Ascending aorta (tissue), 2 donors: ENCODE measurements around the gene WDR46. TPM values are rescaled to one million over a fixed set of nuclear protein-coding genes. Genes with fewer than 3 reads are reported as not detected.
A peak's percentile ranks its signal among the peaks of the same experiment; 100 is the strongest.

ENCODE experiments used
- DNase-seq, 2 donors: peaks; one replicate each; pipeline ENCODE4 v3.0.0-alpha.2; 2019; ENCODE audit warnings: low spot score in 2 of 2
- H3K27ac ChIP-seq, 2 donors: fragments of 200-600 bp; sonication (generic); one replicate each; pipeline ENCODE4 v1.5.1; 2016 to 2017; ENCODE audit warnings: mild to moderate bottlenecking in 1 of 2
- H3K27me3 ChIP-seq: fragments of 200-600 bp; sonication (generic); one replicate; pipeline ENCODE4 v1.5.1; 2017
- H3K36me3 ChIP-seq, 2 donors: fragments of 200-600 bp; sonication (generic); one replicate each; pipeline ENCODE4 v1.5.1; 2016
- H3K4me1 ChIP-seq, 2 donors: fragments of 200-600 bp; sonication (generic); one replicate each; pipeline ENCODE4 v1.5.1; 2016 to 2017; ENCODE audit warnings: mild to moderate bottlenecking in 1 of 2
- H3K4me3 ChIP-seq, 2 donors: fragments of 200-600 bp; sonication (generic); one replicate each; pipeline ENCODE4 v1.5.1; 2016 to 2017; ENCODE audit warnings: mild to moderate bottlenecking in 1 of 2
- H3K9me3 ChIP-seq, 2 donors: fragments of 200-600 bp; sonication (generic); one replicate each; pipeline ENCODE4 v1.5.1; 2016
- CTCF ChIP-seq, 3 experiments: fragments of 200-600 bp in 2 of 3; fragments of 450-650 bp in 1 of 3; sonication (generic) in 2 of 3; IDR thresholded peaks; one replicate each; pipeline ENCODE4 v1.5.1; 2016 to 2019; ENCODE audit warnings: antibody characterized with exemption in 3 of 3, mild to moderate bottlenecking in 1 of 3, moderate library complexity in 1 of 3
- intact Hi-C: fragments of 100-400 bp; cut with DNase I; formaldehyde crosslinking; loops from one replicate; pipeline ENCODE4 v1.15.1; 2023
- total RNA-seq: library from RNA; depleted of rRNA; stranded (reverse); fragments of >200 nt; gene quantifications from one replicate; pipeline ENCODE4 v1.1.0, GENCODE V29; 2016

WDR46 gene
- total RNA-seq, 1 donor from 2014 or later = 70.6 TPM

GRCh38 chr6:33279971-33280511 lies 9.0 kb downstream of the WDR46 start:
- no peaks in the 10 kb centered on the region for H3K9me3 ChIP-seq
- no peaks in the 10 kb centered on the region for H3K27me3 ChIP-seq
- H3K36me3 ChIP-seq = peaks cover 13 to 48% of the 10 kb centered on the region in 2 donors
- intact Hi-C loops = no loop called here
- no peak overlapping the region for H3K4me3 ChIP-seq
- DNase-seq = no peak
- H3K27ac ChIP-seq = no peak overlapping the region
- H3K4me1 ChIP-seq = peaks cover 6 to 15% of the 10 kb centered on the region in 2 donors
- peak in 1 of 3 experiments; percentile 24 for TF ChIP-seq CTCF (IDR thresholded peaks at IDR 0.05)

- Histone ChIP-seq H3K36me3 (peaks cover 19 to 48% of the 10 kb centered on the region in 2 donors), H3K9me3 (no peaks in the 10 kb centered on the region), H3K27ac (no peak overlapping the region), H3K4me3 (no peak overlapping the region), H3K4me1 (peaks cover 6 to 19% of the 10 kb centered on the region in 2 donors), H3K27me3 (no peaks in the 10 kb centered on the region)
- no peak for DNase-seq
- TF ChIP-seq CTCF (IDR thresholded peaks at IDR 0.05) = no peak
- intact Hi-C loops = no loop called here
Measured at GRCh38 chr6:33279257-33279695, 9.8 kb downstream of the WDR46 start.

- Histone ChIP-seq H3K4me3 (no peak overlapping the region), H3K9me3 (no peaks in the 10 kb centered on the region), H3K27me3 (no peaks in the 10 kb centered on the region), H3K36me3 (peaks cover 22 to 48% of the 10 kb centered on the region in 2 donors), H3K27ac (no peak overlapping the region), H3K4me1 (peaks cover 6 to 24% of the 10 kb centered on the region in 2 donors)
- TF ChIP-seq CTCF (IDR thresholded peaks at IDR 0.05) = no peak
- DNase-seq = no peak
- intact Hi-C loops = no loop called here
Measured at GRCh38 chr6:33278810-33279209, 10.2 kb downstream of the WDR46 start.

- peaks cover 6 to 27% of the 10 kb centered on the region in 2 donors for H3K4me1 ChIP-seq
- no peak for TF ChIP-seq CTCF (IDR thresholded peaks at IDR 0.05)
- H3K4me3 ChIP-seq = peak overlapping the region in 1 of 2 donors; percentile 80
- H3K27me3 ChIP-seq = no peaks in the 10 kb centered on the region
- peaks cover 24 to 49% of the 10 kb centered on the region in 2 donors for H3K36me3 ChIP-seq
- intact Hi-C loops = no loop called here
- no peak overlapping the region for H3K27ac ChIP-seq
- H3K9me3 ChIP-seq = no peaks in the 10 kb centered on the region
- DNase-seq = no peak
Measured at GRCh38 chr6:33278392-33278741, 10.7 kb downstream of the WDR46 start.

GRCh38 chr6:33277663-33278391 lies 11.2 kb downstream of the WDR46 start:
- Histone ChIP-seq H3K9me3 (no peaks in the 10 kb centered on the region), H3K4me1 (peaks cover 6 to 33% of the 10 kb centered on the region in 2 donors), H3K36me3 (peaks cover 22 to 49% of the 10 kb centered on the region in 2 donors), H3K27ac (peak overlapping the region; percentile 85 to 93), H3K4me3 (peak overlapping the region; percentile 69 to 80), H3K27me3 (no peaks in the 10 kb centered on the region)
- intact Hi-C loops = loop anchor here (1.0 kb wide), 2 partner anchors 10 to 20 kb away; partner anchors contain the start of gene RGL2
- TF ChIP-seq CTCF (IDR thresholded peaks at IDR 0.05) = no peak
- DNase-seq = no peak
